ENCODE results near the gene GTPBP3.
A peak's percentile ranks its signal among the peaks of the same experiment; 100 is the strongest.
"Not testable (repeated sequence)": the region's sequence is repeated elsewhere in the genome, so short reads cannot be mapped to it uniquely, and the experiment has no call there.

GTPBP3 gene

GRCh38 chr19:17341845-17342244, 4.5 kb downstream of the GTPBP3 start:
- no peak for DNase-seq

GRCh38 chr19:17346109-17346671, 8.8 kb downstream of the GTPBP3 start:
- DNase-seq = peak; percentile 75

- DNase-seq = no peak
Observed at GRCh38 chr19:17347361-17347760, 10.0 kb downstream of the GTPBP3 start.

- DNase-seq = no peak
Observed at GRCh38 chr19:17347877-17348276, 10.5 kb downstream of the GTPBP3 start.

GRCh38 chr19:17348700-17349099, 11.3 kb downstream of the GTPBP3 start:
- DNase-seq = no peak

- DNase-seq = no peak
Observed at GRCh38 chr19:17351815-17352435, 14.6 kb downstream of the GTPBP3 start.

GRCh38 chr19:17352608-17353280, 15.4 kb downstream of the GTPBP3 start:
- no peak for DNase-seq

GRCh38 chr19:17353386-17353785, 16.0 kb downstream of the GTPBP3 start:
- DNase-seq = no peak

- no peak for DNase-seq
Observed at GRCh38 chr19:17357078-17357666, 19.8 kb downstream of the GTPBP3 start.

GRCh38 chr19:17357724-17358123, 20.4 kb downstream of the GTPBP3 start:
- DNase-seq = no peak

- DNase-seq = no peak
Observed at GRCh38 chr19:17358395-17358794, 21.0 kb downstream of the GTPBP3 start.

- no peak for DNase-seq
Observed at GRCh38 chr19:17359905-17360800, 22.8 kb downstream of the GTPBP3 start.

GRCh38 chr19:17363852-17364605, 26.7 kb downstream of the GTPBP3 start:
- DNase-seq = not testable (repeated sequence)

- DNase-seq = no peak
Observed at GRCh38 chr19:17365361-17365760, 28.0 kb downstream of the GTPBP3 start.

- no peak for DNase-seq
Observed at GRCh38 chr19:17370026-17370587, 32.8 kb downstream of the GTPBP3 start.

GRCh38 chr19:17376935-17377600, 39.7 kb downstream of the GTPBP3 start, which contains the start of gene PLVAP:
Gene PLVAP, minus strand, starts transcription at chr19:17377342. Its CDS starts 54 bp downstream, at chr19:17377288.
- DNase-seq = peak; percentile 56

GRCh38 chr19:17378271-17378670, 40.9 kb downstream of the GTPBP3 start:
- DNase-seq = no peak

- peak; percentile 64 for DNase-seq
Observed at GRCh38 chr19:17379221-17379631, 41.9 kb downstream of the GTPBP3 start.

- DNase-seq = no peak
Observed at GRCh38 chr19:17380426-17381138, 43.2 kb downstream of the GTPBP3 start.
